Activated B cell treated with CpG ODN at 0.5 μM for 24 hours (primary cell): ENCODE data around the gene USH1C. TPM values are rescaled to one million over a fixed set of nuclear protein-coding genes. Genes with fewer than 3 reads are reported as not detected.

Source experiments
- ATAC-seq: fragments of 200-7000 bp; cut with Tn5 transposase; one replicate; pipeline ENCODE4 v1.10.0; 2021; ENCODE audit warnings: low read depth, mild to moderate bottlenecking, moderate library complexity
- CTCF ChIA-PET: fragments of 350-600 bp; sonication (Branson Sonifier 250); formaldehyde crosslinking; loops from one replicate; lab custom pipeline; 2021; ENCODE audit warnings: antibody characterized with exemption; lab: Charles Lee
- POLR2A ChIA-PET: fragments of 350-600 bp; sonication (Branson Sonifier 250); formaldehyde crosslinking; loops from one replicate; lab custom pipeline; 2021; ENCODE audit warnings: antibody characterized with exemption; lab: Charles Lee
- DNase-seq: peaks from one replicate; pipeline ENCODE4 v3.0.0; 2022
- H3K27ac Mint-ChIP-seq: one replicate; pipeline ENCODE4 v1.8.0; 2020; ENCODE audit warnings: mixed read lengths
- H3K27me3 Mint-ChIP-seq: one replicate; pipeline ENCODE4 v1.8.0; 2021; ENCODE audit warnings: mixed read lengths
- H3K36me3 Mint-ChIP-seq: one replicate; pipeline ENCODE4 v1.8.0; 2021; ENCODE audit warnings: low read depth, mixed read lengths
- H3K4me1 Mint-ChIP-seq: one replicate; pipeline ENCODE4 v1.8.0; 2021; ENCODE audit warnings: mixed read lengths
- H3K4me3 Mint-ChIP-seq: one replicate; pipeline ENCODE4 v1.8.0; 2020; ENCODE audit warnings: mild to moderate bottlenecking, mixed read lengths
- H3K9me3 Mint-ChIP-seq: one replicate; pipeline ENCODE4 v1.8.0; 2020; ENCODE audit warnings: mixed read lengths
- intact Hi-C: fragments of 100-400 bp; cut with micrococcal nuclease; formaldehyde crosslinking; loops from one replicate; pipeline ENCODE4 v1.15.1; 2024
- total RNA-seq: library from RNA; stranded (reverse); gene quantifications from 2 replicates; pipeline ENCODE4 v1.2.3, GENCODE V29; 2022
- TF ChIP-seq, protein P1 (sequence below): fragments of 200-600 bp; IDR thresholded peaks from one replicate; pipeline ENCODE4 v1.8.0; 2022; ENCODE audit warnings: antibody characterized with exemption, mild to moderate bottlenecking

Gene USH1C
- total RNA-seq, 1 donor from 2014 or later, result not detected

GRCh38 chr11:17462940-17463339 lies 81.3 kb downstream of the USH1C start:
- TF ChIP-seq, protein P1, sequence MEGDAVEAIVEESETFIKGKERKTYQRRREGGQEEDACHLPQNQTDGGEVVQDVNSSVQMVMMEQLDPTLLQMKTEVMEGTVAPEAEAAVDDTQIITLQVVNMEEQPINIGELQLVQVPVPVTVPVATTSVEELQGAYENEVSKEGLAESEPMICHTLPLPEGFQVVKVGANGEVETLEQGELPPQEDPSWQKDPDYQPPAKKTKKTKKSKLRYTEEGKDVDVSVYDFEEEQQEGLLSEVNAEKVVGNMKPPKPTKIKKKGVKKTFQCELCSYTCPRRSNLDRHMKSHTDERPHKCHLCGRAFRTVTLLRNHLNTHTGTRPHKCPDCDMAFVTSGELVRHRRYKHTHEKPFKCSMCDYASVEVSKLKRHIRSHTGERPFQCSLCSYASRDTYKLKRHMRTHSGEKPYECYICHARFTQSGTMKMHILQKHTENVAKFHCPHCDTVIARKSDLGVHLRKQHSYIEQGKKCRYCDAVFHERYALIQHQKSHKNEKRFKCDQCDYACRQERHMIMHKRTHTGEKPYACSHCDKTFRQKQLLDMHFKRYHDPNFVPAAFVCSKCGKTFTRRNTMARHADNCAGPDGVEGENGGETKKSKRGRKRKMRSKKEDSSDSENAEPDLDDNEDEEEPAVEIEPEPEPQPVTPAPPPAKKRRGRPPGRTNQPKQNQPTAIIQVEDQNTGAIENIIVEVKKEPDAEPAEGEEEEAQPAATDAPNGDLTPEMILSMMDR, result no peak
- H3K4me3 Mint-ChIP-seq, result no peak overlapping the region
- POLR2A ChIA-PET, result no interaction called here
- no peaks in the 10 kb centered on the region for H3K36me3 Mint-ChIP-seq
- intact Hi-C loops, result no loop called here
- DNase-seq (no peak), ATAC-seq (no peak)
- CTCF ChIA-PET, result no interaction called here
- no peak overlapping the region for H3K27ac Mint-ChIP-seq
- H3K27me3 Mint-ChIP-seq, result peaks cover 5% of the 10 kb centered on the region
- no peaks in the 10 kb centered on the region for H3K4me1 Mint-ChIP-seq
- H3K9me3 Mint-ChIP-seq, result no peaks in the 10 kb centered on the region

GRCh38 chr11:17460406-17460805 lies 83.8 kb downstream of the USH1C start:
- Mint-ChIP-seq H3K27ac (no peak overlapping the region), H3K36me3 (no peaks in the 10 kb centered on the region), H3K9me3 (no peaks in the 10 kb centered on the region), H3K4me1 (no peaks in the 10 kb centered on the region), H3K27me3 (peaks cover 8% of the 10 kb centered on the region), H3K4me3 (no peak overlapping the region)
- DNase-seq (no peak), ATAC-seq (no peak)
- intact Hi-C loops, result no loop called here
- TF ChIP-seq, protein P1, result no peak
- ChIA-PET CTCF (no interaction called here), POLR2A (no interaction called here)

DNA sequence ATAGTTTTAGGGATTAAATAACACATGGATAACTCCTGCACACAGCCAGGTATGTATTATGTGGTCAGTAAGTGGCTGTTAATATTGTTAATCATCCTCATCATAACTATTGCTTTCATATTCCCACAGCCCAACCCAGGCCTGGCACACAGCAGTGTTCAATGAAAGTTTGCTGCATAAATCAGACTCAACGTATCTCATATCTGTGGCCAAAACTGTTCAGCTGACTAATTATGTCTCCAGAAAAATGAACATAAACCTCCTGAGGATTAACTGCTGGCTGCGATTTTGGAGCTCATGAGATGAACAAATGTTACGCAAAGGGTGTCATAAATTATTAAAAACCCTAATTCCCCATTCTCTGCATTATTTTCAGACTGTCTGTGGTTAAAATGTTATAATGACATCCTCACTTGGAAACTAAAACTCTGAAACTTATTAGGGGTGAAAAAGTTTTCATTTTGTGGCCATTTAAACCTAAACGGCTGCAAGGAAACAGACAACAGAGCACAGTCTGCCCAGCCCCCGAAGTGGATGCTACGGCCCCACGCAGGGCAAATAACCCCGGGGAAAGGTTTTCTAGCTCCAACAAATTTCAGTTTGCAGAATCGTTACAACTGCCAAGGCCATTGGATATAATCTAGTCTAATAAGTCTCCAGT lies 84.8 kb downstream of the USH1C start:
- ChIA-PET CTCF (no interaction called here), POLR2A (no interaction called here)
- ATAC-seq (no peak), DNase-seq (no peak)
- intact Hi-C loops, result no loop called here
- Mint-ChIP-seq H3K36me3 (no peaks in the 10 kb centered on the region), H3K9me3 (no peaks in the 10 kb centered on the region), H3K4me1 (no peaks in the 10 kb centered on the region), H3K27me3 (peaks cover 9% of the 10 kb centered on the region), H3K4me3 (no peak overlapping the region), H3K27ac (no peak overlapping the region)
- TF ChIP-seq, protein P1, result no peak

GRCh38 chr11:17458268-17458667 lies 85.9 kb downstream of the USH1C start:
- no peak overlapping the region for H3K27ac Mint-ChIP-seq
- POLR2A ChIA-PET, result no interaction called here
- DNase-seq, result no peak
- CTCF ChIA-PET, result no interaction called here
- no peak overlapping the region for H3K4me3 Mint-ChIP-seq
- ATAC-seq, result no peak
- TF ChIP-seq, protein P1, result no peak
- H3K27me3 Mint-ChIP-seq, result peaks cover 10% of the 10 kb centered on the region
- intact Hi-C loops, result no loop called here
- H3K9me3 Mint-ChIP-seq, result no peaks in the 10 kb centered on the region
- no peaks in the 10 kb centered on the region for H3K36me3 Mint-ChIP-seq
- H3K4me1 Mint-ChIP-seq, result no peaks in the 10 kb centered on the region

GRCh38 chr11:17457396-17458173 lies 86.6 kb downstream of the USH1C start:
- intact Hi-C loops, result no loop called here
- CTCF ChIA-PET, result no interaction called here
- Mint-ChIP-seq H3K4me3 (no peak overlapping the region), H3K9me3 (no peaks in the 10 kb centered on the region), H3K27me3 (peaks cover 10% of the 10 kb centered on the region), H3K4me1 (no peaks in the 10 kb centered on the region), H3K36me3 (no peaks in the 10 kb centered on the region), H3K27ac (no peak overlapping the region)
- ATAC-seq, result no peak
- TF ChIP-seq, protein P1, result no peak
- DNase-seq, result no peak
- POLR2A ChIA-PET, result no interaction called here
